Measurements from ENCODE around the gene NEMF. TPM values are rescaled to one million over a fixed set of nuclear protein-coding genes. Genes with fewer than 3 reads are reported as not detected.
"Not testable (repeated sequence)": the region's sequence is repeated elsewhere in the genome, so short reads cannot be mapped to it uniquely, and the experiment has no call there.

NEMF gene
- total RNA-seq, 1 experiment from 2014 or later, result 66.1 TPM

DNA sequence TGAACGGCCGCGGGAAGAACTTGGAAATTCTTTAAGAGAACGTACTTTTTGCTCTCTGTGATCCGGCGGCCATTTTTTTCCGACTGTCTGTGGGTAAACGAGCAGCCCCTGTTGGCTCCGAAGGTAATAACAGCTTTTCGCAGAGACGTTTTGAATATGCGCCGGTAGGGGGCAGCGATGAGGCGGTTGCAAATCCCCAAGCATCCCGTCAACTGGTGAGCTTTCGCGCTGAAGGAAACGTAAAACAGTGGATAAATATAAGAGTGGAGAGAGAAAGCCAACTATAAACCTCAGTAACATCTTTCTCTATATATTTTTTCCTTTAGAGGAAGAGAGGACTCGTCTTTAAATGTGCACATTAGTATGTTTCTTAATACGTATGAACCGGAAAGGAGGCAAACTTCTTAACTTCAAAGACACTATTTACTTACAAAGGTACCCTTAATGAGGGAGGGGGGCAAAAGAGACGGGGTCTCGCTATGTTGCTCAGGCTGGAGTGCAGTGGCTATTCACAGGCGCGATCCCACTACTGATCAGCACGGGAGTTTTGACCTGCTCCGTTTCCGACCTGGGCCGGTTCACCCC is 9.6 kb upstream of the NEMF start:
- H3K36me3 ChIP-seq, result no peaks in the 10 kb centered on the region
- H3K4me1 ChIP-seq, result no peaks in the 10 kb centered on the region
- no peaks in the 10 kb centered on the region for H3K9me3 ChIP-seq (replicated peaks)
- H3K27me3 ChIP-seq, result no peaks in the 10 kb centered on the region
- DNase-seq, result peak; percentile 75 to 89
- peak overlapping the region; percentile 73 for H3K4me3 ChIP-seq
- peak overlapping the region; percentile 61 for H3K27ac ChIP-seq

DNA sequence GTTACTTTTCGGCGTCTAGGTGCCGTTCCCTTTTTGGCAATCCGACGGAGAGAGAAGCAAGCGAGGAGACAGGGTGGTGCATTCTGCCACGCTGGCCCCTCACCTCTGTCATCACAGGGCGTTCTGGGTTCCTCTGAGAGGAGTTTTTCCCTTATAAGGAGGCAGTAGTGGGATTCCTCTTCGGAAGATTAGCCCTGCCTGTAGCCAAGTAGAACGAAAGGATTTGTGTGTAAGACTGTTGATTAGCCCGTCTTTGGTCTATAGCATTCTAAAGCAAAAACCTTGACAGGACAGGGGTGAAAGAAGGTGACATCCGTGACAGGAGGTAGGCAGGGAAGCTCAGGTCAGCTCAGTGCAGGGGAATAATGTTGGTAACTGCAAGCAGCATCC is 9.1 kb upstream of the NEMF start:
- no peaks in the 10 kb centered on the region for H3K4me1 ChIP-seq
- H3K27ac ChIP-seq, result peak overlapping the region; percentile 61
- peak overlapping the region; percentile 73 for H3K4me3 ChIP-seq
- H3K27me3 ChIP-seq, result no peaks in the 10 kb centered on the region
- peak; percentile 55 to 76 for DNase-seq
- H3K36me3 ChIP-seq, result no peaks in the 10 kb centered on the region
- no peaks in the 10 kb centered on the region for H3K9me3 ChIP-seq (replicated peaks)

DNA sequence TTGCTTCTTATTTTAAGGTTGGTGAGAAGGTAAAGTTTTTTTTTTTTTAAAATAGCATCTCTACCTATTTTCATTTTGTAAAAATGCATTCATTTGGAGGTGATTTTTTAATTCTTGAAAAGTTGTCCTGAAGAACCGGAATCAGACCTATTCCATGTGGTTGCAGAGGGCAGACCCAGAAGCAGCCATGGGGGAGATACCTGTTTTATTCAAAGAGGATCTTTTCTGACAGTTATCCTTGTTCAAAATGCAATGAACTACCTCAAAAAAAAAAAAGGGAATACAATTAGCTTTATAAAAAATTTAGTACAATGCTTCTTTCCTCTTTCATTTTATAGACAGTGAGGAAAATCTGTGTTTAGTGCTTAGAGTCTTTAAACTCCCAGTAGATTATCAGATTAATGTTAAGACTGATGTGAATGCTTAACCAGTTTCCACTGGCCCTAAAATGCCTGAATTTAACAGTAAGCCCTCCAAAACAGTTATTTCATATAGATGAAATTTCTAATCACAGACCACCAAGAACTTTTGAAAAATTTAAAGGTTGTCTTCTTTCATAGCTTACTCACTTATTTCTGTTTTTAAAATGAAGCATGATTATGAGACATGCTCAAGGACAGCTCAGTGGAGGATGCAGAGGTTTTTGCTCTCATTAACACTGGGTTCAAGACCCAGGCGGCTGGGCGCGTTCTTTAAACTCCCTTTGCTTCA is 8.6 kb upstream of the NEMF start:
- H3K36me3 ChIP-seq, result no peaks in the 10 kb centered on the region
- no peak for DNase-seq
- no peaks in the 10 kb centered on the region for H3K4me1 ChIP-seq
- peak overlapping the region; percentile 73 for H3K4me3 ChIP-seq
- peak overlapping the region; percentile 61 for H3K27ac ChIP-seq
- no peaks in the 10 kb centered on the region for H3K27me3 ChIP-seq
- no peaks in the 10 kb centered on the region for H3K9me3 ChIP-seq (replicated peaks)

DNA sequence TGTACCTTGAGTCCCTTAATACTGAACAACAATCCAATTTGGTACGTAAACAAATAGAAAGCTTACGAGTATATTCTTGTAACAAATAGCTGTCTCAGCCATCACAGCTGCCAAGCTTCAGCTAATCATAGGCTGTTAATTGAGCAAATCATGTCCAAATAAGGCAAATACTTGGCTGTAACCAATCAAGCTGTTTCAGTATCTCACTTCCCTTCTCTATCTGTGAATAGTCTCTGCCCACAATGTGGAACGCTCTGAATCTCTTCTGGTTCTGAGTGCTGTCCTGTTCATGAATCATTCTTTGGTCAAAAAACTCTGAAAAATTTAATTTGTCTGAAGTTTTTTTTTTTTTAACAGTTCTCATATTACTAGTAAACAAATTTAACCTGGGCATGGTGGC is 5.8 kb upstream of the NEMF start:
- H3K4me1 ChIP-seq, result no peaks in the 10 kb centered on the region
- no peak overlapping the region for H3K27ac ChIP-seq
- no peak for DNase-seq
- H3K27me3 ChIP-seq, result no peaks in the 10 kb centered on the region
- no peak overlapping the region for H3K4me3 ChIP-seq
- no peaks in the 10 kb centered on the region for H3K36me3 ChIP-seq
- H3K9me3 ChIP-seq (replicated peaks), result no peaks in the 10 kb centered on the region

DNA sequence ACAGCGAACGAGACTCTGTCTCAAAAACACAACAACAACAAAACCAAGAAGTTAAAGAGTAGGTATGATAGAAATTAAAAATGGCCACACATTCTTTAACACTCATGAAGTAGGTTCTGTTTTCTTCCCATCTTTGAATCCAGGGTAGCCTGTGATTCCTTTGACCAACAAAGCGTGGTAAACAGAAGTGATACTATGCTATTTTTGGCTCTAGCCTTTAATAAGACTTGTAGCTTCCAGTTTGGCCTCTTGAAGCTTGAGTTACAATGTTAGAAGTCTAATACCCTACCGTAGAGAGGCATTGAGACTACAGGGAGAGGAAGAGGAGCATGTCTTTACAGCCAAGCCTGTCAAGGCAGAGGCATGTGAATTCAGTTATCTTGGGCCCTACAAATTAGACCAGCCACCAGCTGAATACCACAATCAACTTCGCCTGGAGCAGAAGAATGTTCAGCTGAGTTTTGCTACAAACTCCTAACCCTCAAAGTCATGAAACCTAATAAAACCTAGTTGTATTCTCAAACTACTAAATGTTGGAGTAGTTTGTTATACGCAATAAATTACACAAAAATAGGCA is 4.9 kb upstream of the NEMF start:
- Histone ChIP-seq H3K4me3 (no peak overlapping the region), H3K27ac (no peak overlapping the region), H3K9me3 (replicated peaks) (no peaks in the 10 kb centered on the region), H3K27me3 (no peaks in the 10 kb centered on the region), H3K4me1 (no peaks in the 10 kb centered on the region), H3K36me3 (no peaks in the 10 kb centered on the region)
- DNase-seq, result no peak

DNA sequence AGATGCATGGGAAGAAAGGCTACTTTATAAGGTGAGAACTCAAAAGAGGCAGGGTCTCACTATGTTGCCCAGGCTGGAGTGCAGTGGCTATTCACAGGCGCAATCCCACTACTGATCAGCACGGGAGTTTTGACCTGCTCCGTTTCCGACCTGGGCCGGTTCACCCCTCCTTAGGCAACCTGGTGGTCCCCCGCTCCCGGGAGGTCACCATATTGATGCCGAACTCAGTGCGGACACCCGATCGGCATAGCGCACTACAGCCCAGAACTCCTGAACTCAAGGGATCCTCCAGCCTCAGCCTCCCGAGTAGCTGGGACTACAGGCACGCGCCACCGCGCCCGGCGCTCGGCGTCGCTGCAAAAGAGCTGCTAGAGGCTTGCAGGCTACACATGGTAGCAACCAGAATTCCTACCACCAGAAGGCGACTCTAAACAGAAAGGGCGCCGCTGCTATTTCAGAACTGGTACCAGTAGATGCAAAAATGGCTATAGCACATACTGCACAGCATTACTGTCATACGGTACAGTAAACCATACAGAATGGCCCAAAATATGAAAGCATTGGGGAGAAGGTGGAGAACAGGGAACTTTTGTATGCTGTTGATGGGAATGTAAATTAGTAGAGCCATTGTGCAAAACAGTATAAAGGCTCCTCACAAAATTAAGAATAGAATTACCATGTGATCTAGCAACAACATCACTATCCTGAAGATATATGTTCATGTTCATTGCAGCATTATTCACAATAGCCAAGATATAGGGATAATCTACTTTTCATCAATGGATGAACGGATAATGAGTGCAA is 1.2 kb upstream of the NEMF start:
- Histone ChIP-seq H3K27me3 (no peaks in the 10 kb centered on the region), H3K9me3 (replicated peaks) (no peaks in the 10 kb centered on the region), H3K4me3 (no peak overlapping the region), H3K36me3 (peaks cover 15% of the 10 kb centered on the region), H3K27ac (no peak overlapping the region), H3K4me1 (no peaks in the 10 kb centered on the region)
- peak in 1 of 2 experiments; percentile 24 for DNase-seq

DNA sequence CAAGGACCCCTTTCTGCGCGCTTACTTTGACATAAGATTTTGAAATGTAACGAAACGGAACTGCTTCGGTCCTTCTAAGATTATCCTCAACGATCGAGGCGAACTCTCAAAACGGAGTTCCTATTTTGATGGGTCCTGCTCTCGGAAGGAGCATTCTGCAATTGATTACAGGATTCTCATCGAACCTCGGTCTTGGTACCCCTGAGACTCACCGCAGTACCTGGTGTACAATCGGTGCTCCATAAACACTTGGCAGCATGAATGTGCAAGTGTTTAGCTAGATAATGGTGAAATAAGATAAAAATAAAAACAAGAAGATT is 530 bp upstream of the NEMF start:
- no peaks in the 10 kb centered on the region for H3K4me1 ChIP-seq
- peak overlapping the region; percentile 87 for H3K4me3 ChIP-seq
- peaks cover 15% of the 10 kb centered on the region for H3K36me3 ChIP-seq
- H3K27ac ChIP-seq, result peak overlapping the region; percentile 62; the same call in 1 of the 2 replicates
- DNase-seq, result no peak
- H3K27me3 ChIP-seq, result no peaks in the 10 kb centered on the region
- H3K9me3 ChIP-seq (replicated peaks), result no peaks in the 10 kb centered on the region

DNA sequence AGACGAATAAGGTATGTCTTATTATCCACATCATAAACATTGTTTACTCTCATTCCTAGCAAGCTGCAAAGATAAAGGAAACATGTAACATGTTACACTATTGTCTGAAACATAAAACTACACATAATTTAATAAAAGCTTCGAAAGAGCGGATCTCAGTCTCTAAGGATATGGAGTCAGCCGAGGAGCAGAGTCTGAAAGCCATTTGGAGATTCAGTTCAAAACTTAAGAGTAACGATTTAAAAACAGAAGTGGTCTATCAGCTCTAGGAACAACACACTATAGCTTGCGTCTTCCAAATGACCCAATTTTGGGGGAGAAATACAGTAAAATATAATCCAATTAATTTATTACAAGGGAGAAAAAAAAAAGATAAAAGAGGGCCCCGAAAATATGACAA is 775 bp downstream of the NEMF start:
- Histone ChIP-seq H3K4me1 (no peaks in the 10 kb centered on the region), H3K36me3 (peaks cover 17% of the 10 kb centered on the region), H3K27ac (peak overlapping the region; percentile 62), H3K9me3 (replicated peaks) (no peaks in the 10 kb centered on the region), H3K4me3 (peak overlapping the region; percentile 87), H3K27me3 (no peaks in the 10 kb centered on the region)
- no peak for DNase-seq

DNA sequence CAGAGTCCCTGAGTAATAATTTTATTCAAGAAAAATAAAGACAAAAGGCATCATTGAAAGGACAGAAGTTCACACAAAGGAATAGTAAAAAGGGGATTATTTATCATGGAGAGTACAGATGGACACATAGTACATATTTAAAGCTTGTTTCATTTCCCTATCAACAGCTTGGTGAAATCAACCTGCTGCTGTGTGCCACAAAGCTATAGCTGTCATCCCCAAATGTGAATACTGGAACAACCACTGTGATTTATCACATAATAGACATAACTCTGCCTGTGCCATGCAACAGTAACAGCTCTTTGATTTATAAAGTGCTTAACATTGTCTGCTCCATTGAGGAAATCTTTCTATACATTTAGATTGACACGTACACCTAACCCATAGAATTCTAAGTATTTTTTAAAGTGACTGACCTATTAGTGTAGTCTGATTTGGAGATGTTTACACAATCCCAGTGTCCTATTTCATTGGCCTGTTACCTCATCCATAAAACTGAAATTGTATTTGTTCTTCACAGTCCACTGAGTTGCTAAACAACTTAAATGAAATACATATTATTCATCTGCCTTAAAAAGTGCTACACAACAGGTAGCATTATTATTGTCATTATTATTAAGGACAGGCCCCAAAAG is 3.3 kb downstream of the NEMF start:
- Histone ChIP-seq H3K36me3 (peaks cover 29% of the 10 kb centered on the region), H3K4me3 (no peak overlapping the region), H3K27ac (no peak overlapping the region), H3K9me3 (replicated peaks) (no peaks in the 10 kb centered on the region), H3K4me1 (no peaks in the 10 kb centered on the region), H3K27me3 (no peaks in the 10 kb centered on the region)
- no peak for DNase-seq

DNA sequence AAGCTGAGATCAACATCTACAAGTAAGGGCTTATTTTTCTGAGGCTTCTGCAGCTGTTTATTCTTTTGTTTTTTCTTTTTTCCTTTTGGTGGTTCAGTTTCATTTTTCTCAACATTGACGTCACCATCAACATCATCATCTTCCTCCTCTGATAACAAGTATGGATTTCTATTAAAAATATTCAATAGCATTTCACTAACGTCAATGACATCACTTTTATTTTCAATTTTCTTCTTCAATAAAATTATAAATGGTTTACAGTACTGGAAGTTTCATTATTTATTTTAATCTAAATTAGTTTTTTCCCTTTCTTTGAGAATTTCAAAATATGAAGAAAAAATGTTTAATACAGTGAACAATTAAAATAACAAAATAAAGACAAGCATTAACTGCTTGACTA is 23.9 kb downstream of the NEMF start:
- Histone ChIP-seq H3K36me3 (peaks cover 55% of the 10 kb centered on the region), H3K4me3 (no peak overlapping the region)

DNA sequence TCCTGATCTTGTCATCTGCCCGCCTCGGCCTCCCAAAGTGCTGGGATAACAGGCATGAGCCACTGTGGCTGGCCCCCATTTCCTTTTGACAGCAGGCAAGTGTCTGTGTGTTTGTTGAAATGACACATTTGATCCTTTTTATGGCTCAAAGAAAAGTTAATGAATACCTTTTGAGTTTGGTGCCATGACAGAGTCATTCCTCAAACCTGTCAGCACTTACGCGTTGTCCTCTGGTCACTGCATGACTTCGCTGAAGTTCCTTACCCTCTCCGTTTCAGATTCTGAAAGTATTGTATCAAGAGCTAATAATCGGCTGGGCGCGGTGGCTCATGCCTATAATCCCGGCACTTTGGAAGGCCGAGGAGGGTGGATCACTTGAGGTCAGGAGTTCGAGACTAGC is 32.4 kb downstream of the NEMF start:
- Histone ChIP-seq H3K9me3 (replicated peaks) (peaks cover 7% of the 10 kb centered on the region; the same call in 1 of the 2 replicates), H3K36me3 (peaks cover 71% of the 10 kb centered on the region), H3K4me3 (no peak overlapping the region), H3K27ac (no peak overlapping the region), H3K4me1 (no peaks in the 10 kb centered on the region), H3K27me3 (no peaks in the 10 kb centered on the region)
- DNase-seq, result no peak

More for the DNA sequence above, 23.9 kb downstream of the NEMF start:
- no peaks in the 10 kb centered on the region for H3K27me3 ChIP-seq
- DNase-seq, result no peak
- H3K4me1 ChIP-seq, result no peaks in the 10 kb centered on the region
- H3K9me3 ChIP-seq (replicated peaks), result no peaks in the 10 kb centered on the region
- no peak overlapping the region for H3K27ac ChIP-seq

DNA sequence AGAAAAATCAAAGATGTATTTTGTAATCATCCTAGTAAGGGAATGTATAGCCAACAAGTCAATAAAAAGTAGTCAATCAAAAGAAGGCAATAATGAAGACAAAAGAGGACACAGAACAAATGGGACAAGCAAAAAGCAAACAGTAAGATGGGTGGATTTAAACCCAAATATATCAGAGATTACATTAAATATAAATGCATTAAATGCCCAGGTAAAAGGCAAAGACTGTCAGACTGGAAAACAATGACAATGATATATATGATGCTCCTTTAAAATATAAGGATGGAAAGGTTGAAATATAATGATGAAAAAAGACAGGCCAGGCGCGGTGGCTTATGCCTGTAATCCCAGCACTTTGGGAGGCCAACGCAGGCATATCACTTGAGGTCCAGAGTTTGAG is 35.7 kb downstream of the NEMF start:
- no peak for DNase-seq
- H3K9me3 ChIP-seq (replicated peaks), result peaks cover 10% of the 10 kb centered on the region; the same call in 1 of the 2 replicates
- peaks cover 78% of the 10 kb centered on the region for H3K36me3 ChIP-seq
- H3K4me3 ChIP-seq, result no peak overlapping the region
- no peaks in the 10 kb centered on the region for H3K27me3 ChIP-seq
- no peak overlapping the region for H3K27ac ChIP-seq
- H3K4me1 ChIP-seq, result no peaks in the 10 kb centered on the region

DNA sequence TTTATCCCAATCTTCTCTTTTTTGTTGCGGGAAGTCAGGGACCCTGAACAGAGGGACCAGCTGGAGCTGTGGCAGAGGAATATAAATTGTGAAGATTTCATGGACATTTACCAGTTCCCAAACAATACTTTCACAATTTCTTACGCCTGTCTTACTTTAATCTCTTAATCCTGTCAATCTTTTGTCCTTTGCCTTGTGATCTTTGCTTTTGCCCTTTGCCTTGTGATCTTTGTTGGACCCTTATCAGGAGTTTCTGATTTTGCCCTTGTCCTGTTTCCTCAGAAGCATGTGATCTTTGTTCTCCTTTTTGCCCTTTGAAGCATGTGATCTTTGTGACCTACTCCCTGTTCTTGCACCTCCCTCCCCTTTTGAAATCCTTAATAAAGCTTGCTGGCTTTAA is 36.5 kb downstream of the NEMF start:
- not testable (repeated sequence) for H3K4me3 ChIP-seq, H3K27ac ChIP-seq, H3K27me3 ChIP-seq, H3K4me1 ChIP-seq, DNase-seq
- Histone ChIP-seq H3K36me3 (peaks cover 85% of the 10 kb centered on the region), H3K9me3 (replicated peaks) (peaks cover 11% of the 10 kb centered on the region; the same call in 1 of the 2 replicates)

DNA sequence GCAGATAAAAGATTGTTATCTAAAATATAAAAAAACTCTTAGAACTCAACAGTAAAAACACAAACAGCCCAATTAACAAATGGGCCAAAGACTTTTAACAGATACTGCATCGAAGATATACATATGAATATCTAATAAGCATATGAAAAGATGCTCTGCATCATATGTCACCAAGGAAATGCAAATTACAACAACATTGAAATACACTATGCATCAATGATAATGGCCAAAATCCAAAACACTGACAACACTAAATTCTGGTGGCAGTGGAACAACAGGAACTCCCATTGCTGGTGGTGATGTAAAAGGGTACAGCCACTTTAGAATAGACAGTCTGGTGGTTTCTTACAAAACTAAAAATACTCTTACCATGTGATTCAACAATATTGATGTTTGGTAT is 43.8 kb downstream of the NEMF start:
- 0 out of 2 replicates have a peak, but pooled peaks cover 4% of the 10 kb centered on the region for H3K9me3 ChIP-seq (replicated peaks)
- H3K27ac ChIP-seq, result no peak overlapping the region
- H3K27me3 ChIP-seq, result no peaks in the 10 kb centered on the region
- no peak overlapping the region for H3K4me3 ChIP-seq
- peaks cover 62% of the 10 kb centered on the region for H3K36me3 ChIP-seq
- H3K4me1 ChIP-seq, result no peaks in the 10 kb centered on the region
- no peak for DNase-seq

DNA sequence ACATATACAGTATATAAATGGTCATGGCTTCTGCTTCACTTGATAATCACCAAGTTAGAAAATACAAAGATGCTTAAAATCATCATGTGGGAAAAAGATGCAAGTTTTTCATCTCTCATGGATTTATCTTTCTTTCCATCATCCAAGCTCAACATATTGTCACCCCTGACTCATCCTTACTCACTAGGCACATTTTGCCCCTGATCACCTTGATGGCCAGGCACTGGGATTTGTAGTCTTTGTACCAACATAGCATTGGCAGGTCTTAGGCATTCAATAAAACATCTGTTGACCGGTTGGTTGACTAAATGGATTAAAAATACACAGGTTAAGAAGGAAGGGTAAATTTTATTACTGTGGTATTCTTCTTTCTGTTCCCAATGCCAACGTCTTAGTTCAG is 56.6 kb downstream of the NEMF start:
- no peaks in the 10 kb centered on the region for H3K9me3 ChIP-seq (replicated peaks)
- no peaks in the 10 kb centered on the region for H3K4me1 ChIP-seq
- no peak overlapping the region for H3K27ac ChIP-seq
- no peak overlapping the region for H3K4me3 ChIP-seq
- no peak for DNase-seq
- no peaks in the 10 kb centered on the region for H3K27me3 ChIP-seq
- peaks cover 66% of the 10 kb centered on the region for H3K36me3 ChIP-seq
